OCI-LY3 (cell line): Measurements from ENCODE around the gene STRBP.

Experiments used
- CTCF ChIP-seq: fragments of 200-600, 300-600 bp; sonication (generic); IDR thresholded peaks from 2 replicates; pipeline ENCODE4 v1.5.1; 2014; ENCODE audit warnings: antibody characterized with exemption, low read length, low read depth
- EZH2phosphoT487 ChIP-seq: fragments of 200-600 bp; shearing (Covaris generic); IDR thresholded peaks from 2 replicates; pipeline ENCODE4 v1.6.1; 2018; ENCODE audit warnings: antibody characterized with exemption, mixed run types, low read depth

- TF ChIP-seq CTCF (no peak), EZH2phosphoT487 (no peak)
These were observed 152.3 kb downstream of the STRBP start for GRCh38 chr9:123116036-123116435.
